ENCODE measurements around the gene MRPL48. TPM values are rescaled to one million over a fixed set of nuclear protein-coding genes. Genes with fewer than 3 reads are reported as not detected.

Gene MRPL48
- total RNA-seq, 4 donors from 2014 or later: 15.2 to 26.4 (median 21.0) TPM

DNA sequence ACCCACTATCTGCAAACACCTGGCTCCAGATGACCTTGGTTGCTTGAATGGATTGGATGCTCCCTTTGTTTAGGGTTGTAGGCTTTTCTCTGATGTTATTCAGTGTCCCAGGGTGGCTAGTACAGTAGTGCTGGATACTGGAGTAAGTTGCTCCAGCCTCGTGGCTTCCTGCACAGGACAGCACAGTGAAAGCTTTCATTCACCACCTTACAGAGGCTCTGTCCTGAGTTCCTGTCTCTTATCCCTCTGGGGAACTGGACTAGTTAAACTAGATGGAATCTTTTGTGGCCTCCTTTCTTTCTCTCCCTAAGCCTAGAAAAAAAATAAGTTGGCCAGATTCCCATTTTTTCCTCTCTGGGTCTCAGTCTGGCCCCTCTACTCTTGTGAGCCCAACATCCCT lies 42.6 kb downstream of the MRPL48 start:
- WGBS, 2 donors: 80 to 88% methylated on average over 1 of the region's 1 CpG
- intact Hi-C loops (cut with DNase I; ENCODE audit: low total_unique reads): no loop called here
- no peak for DNase-seq (ENCODE audit: low spot score in 2 of 2)
- TF ChIP-seq POLR2A (IDR thresholded peaks at IDR 0.05): no peak
- TF ChIP-seq, protein P1, sequence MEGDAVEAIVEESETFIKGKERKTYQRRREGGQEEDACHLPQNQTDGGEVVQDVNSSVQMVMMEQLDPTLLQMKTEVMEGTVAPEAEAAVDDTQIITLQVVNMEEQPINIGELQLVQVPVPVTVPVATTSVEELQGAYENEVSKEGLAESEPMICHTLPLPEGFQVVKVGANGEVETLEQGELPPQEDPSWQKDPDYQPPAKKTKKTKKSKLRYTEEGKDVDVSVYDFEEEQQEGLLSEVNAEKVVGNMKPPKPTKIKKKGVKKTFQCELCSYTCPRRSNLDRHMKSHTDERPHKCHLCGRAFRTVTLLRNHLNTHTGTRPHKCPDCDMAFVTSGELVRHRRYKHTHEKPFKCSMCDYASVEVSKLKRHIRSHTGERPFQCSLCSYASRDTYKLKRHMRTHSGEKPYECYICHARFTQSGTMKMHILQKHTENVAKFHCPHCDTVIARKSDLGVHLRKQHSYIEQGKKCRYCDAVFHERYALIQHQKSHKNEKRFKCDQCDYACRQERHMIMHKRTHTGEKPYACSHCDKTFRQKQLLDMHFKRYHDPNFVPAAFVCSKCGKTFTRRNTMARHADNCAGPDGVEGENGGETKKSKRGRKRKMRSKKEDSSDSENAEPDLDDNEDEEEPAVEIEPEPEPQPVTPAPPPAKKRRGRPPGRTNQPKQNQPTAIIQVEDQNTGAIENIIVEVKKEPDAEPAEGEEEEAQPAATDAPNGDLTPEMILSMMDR (IDR thresholded peaks at IDR 0.05): no peak
- H3K4me3 ChIP-seq (ENCODE audit: low read depth, poor library complexity, severe bottlenecking): no peak overlapping the region

DNA sequence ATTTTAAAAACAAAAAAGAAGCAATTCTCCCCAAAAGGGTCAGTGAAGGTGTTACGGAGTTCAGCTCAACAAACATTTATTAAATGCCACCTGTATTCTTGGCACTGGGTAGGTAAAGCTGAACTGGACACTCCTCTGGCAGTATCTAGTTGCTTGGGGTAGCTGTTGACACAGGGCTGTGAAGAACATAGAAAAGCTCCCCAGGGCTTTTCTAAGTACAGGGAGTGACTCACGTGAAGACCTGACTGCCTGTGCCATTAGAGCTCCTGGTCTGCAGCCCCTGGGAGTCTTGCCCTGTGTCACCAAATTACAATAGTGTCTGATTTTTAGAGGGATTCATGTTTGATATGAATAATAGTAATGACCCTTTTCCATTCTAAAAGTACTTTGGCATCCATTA lies 45.4 kb downstream of the MRPL48 start:
- 72 to 80% methylated on average over 2 of the region's 2 CpGs for WGBS, 2 donors
- no peak for DNase-seq (ENCODE audit: low spot score in 2 of 2)
- H3K4me3 ChIP-seq (ENCODE audit: low read depth, poor library complexity, severe bottlenecking): no peak overlapping the region
- TF ChIP-seq, protein P1 (IDR thresholded peaks at IDR 0.05): no peak
- no peak for TF ChIP-seq POLR2A (IDR thresholded peaks at IDR 0.05)
- intact Hi-C loops (cut with DNase I; ENCODE audit: low total_unique reads): no loop called here

- WGBS, 2 donors: 77 to 82% methylated on average over 3 of the region's 3 CpGs
- DNase-seq (ENCODE audit: low spot score in 2 of 2): no peak
- H3K4me3 ChIP-seq (ENCODE audit: low read depth, poor library complexity, severe bottlenecking): no peak overlapping the region
- TF ChIP-seq, protein P1 (IDR thresholded peaks at IDR 0.05): no peak
- no peak for TF ChIP-seq POLR2A (IDR thresholded peaks at IDR 0.05)
- intact Hi-C loops (cut with DNase I; ENCODE audit: low total_unique reads): no loop called here
Observed at GRCh38 chr11:73838443-73839122, 50.9 kb downstream of the MRPL48 start.

- intact Hi-C loops (cut with DNase I; ENCODE audit: low total_unique reads): no loop called here
- H3K4me3 ChIP-seq (ENCODE audit: low read depth, poor library complexity, severe bottlenecking): no peak overlapping the region
- TF ChIP-seq, protein P1 (IDR thresholded peaks at IDR 0.05): no peak
- TF ChIP-seq POLR2A (IDR thresholded peaks at IDR 0.05): no peak
- no peak for DNase-seq (ENCODE audit: low spot score in 2 of 2)
Observed at GRCh38 chr11:73839123-73839457, 51.4 kb downstream of the MRPL48 start.

DNA sequence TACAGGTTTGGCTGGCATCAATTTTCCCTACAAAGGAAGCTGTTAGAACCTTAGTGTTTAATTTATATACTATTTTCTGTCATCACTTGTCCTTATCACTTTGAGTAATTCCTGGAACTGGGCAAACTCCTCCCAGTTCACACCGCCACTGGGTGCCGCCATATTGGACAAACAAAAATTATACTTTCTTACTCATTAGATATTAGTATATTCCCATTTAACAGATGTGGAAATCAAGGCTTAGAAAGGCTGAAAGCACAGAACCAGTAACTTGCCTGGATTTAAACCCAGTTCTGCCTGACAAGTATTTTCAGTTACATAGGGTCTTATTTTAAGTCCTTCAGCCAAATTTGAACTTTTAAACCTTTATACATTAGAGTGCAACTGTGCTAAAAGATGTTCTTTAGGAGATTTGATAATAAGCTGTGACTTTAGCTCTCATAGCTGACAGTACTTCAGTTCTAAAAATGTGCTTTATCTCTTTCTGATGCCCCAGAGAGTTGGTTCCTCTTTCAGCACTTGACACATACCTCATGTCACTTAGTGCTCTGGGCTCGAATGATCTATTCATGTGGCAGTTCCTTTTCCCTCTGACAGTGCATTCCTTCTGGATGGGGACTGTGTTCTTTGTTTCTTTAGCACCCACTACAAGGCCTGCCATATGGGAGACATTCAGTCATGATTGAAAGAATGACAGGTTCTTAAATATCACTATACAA lies 63.5 kb downstream of the MRPL48 start:
- H3K4me3 ChIP-seq (ENCODE audit: low read depth, poor library complexity, severe bottlenecking): no peak overlapping the region
- no peak for DNase-seq (ENCODE audit: low spot score in 2 of 2)
- intact Hi-C loops (cut with DNase I; ENCODE audit: low total_unique reads): no loop called here
- WGBS, 2 donors: 93% methylated on average over 3 of the region's 3 CpGs
- no peak for TF ChIP-seq POLR2A (IDR thresholded peaks at IDR 0.05)
- TF ChIP-seq, protein P1 (IDR thresholded peaks at IDR 0.05): no peak

All from lower leg skin (tissue), 4 donors.